ENCODE data around the gene CD44.

The CD44 gene

GRCh38 chr11:35214792-35215193 lies 75.8 kb downstream of the CD44 start:
- H2AFZ ChIP-seq (ENCODE audit: low read depth, low read length) = no peak overlapping the region
- peaks cover 30% of the 10 kb centered on the region for H3K4me1 ChIP-seq (ENCODE audit: low read length)
- no peak overlapping the region for H3K27ac ChIP-seq (ENCODE audit: low read length)
- H3K9ac ChIP-seq (ENCODE audit: low read length) = no peak overlapping the region
- no peaks in the 10 kb centered on the region for H3K9me3 ChIP-seq (ENCODE audit: insufficient read depth, low read length)
- no peak overlapping the region for H3K4me2 ChIP-seq (ENCODE audit: low read length)
- H3K4me3 ChIP-seq (ENCODE audit: low read length) = no peak overlapping the region
- peaks cover 44% of the 10 kb centered on the region for H4K20me1 ChIP-seq (ENCODE audit: insufficient read depth, low read length)
- peaks cover 54% of the 10 kb centered on the region for H3K79me2 ChIP-seq (ENCODE audit: low read length)
- no peaks in the 10 kb centered on the region for H3K27me3 ChIP-seq (ENCODE audit: low read depth, low read length)
- TF ChIP-seq EZH2phosphoT487 (IDR thresholded peaks at IDR 0.05; ENCODE audit: low read depth) = no peak
- no peak for TF ChIP-seq CTCF (IDR thresholded peaks at IDR 0.05; ENCODE audit: low read depth, low read length)
- H3K36me3 ChIP-seq (replicated peaks; ENCODE audit: low read depth, low read length) = peaks cover 82% of the 10 kb centered on the region

- Histone ChIP-seq H2AFZ (ENCODE audit: low read depth, low read length) (no peak overlapping the region), H3K36me3 (replicated peaks; ENCODE audit: low read depth, low read length) (peaks cover 76% of the 10 kb centered on the region)
These were observed 77.0 kb downstream of the CD44 start for GRCh38 chr11:35215945-35216344.

GRCh38 chr11:35216962-35217678 lies 78.1 kb downstream of the CD44 start:
- H3K27me3 ChIP-seq (ENCODE audit: low read depth, low read length) = no peaks in the 10 kb centered on the region
- H3K9ac ChIP-seq (ENCODE audit: low read length) = no peak overlapping the region
- H3K4me2 ChIP-seq (ENCODE audit: low read length) = no peak overlapping the region
- TF ChIP-seq EZH2phosphoT487 (IDR thresholded peaks at IDR 0.05; ENCODE audit: low read depth) = no peak
- TF ChIP-seq CTCF (IDR thresholded peaks at IDR 0.05; ENCODE audit: low read depth, low read length) = no peak
- peaks cover 9% of the 10 kb centered on the region for H3K4me1 ChIP-seq (ENCODE audit: low read length)
- H3K9me3 ChIP-seq (ENCODE audit: insufficient read depth, low read length) = no peaks in the 10 kb centered on the region
- H4K20me1 ChIP-seq (ENCODE audit: insufficient read depth, low read length) = peaks cover 26% of the 10 kb centered on the region
- peaks cover 80% of the 10 kb centered on the region for H3K36me3 ChIP-seq (replicated peaks; ENCODE audit: low read depth, low read length)
- peaks cover 36% of the 10 kb centered on the region for H3K79me2 ChIP-seq (ENCODE audit: low read length)
- no peak overlapping the region for H3K4me3 ChIP-seq (ENCODE audit: low read length)
- peak overlapping the region; percentile 10 for H3K27ac ChIP-seq (ENCODE audit: low read length)
- H2AFZ ChIP-seq (ENCODE audit: low read depth, low read length) = no peak overlapping the region

More at GRCh38 chr11:35215945-35216344, 77.0 kb downstream of the CD44 start:
- Histone ChIP-seq H3K4me3 (ENCODE audit: low read length) (no peak overlapping the region), H4K20me1 (ENCODE audit: insufficient read depth, low read length) (peaks cover 35% of the 10 kb centered on the region), H3K79me2 (ENCODE audit: low read length) (peaks cover 45% of the 10 kb centered on the region), H3K27ac (ENCODE audit: low read length) (no peak overlapping the region), H3K9me3 (ENCODE audit: insufficient read depth, low read length) (no peaks in the 10 kb centered on the region), H3K4me1 (ENCODE audit: low read length) (peaks cover 21% of the 10 kb centered on the region), H3K9ac (ENCODE audit: low read length) (no peak overlapping the region), H3K27me3 (ENCODE audit: low read depth, low read length) (no peaks in the 10 kb centered on the region), H3K4me2 (ENCODE audit: low read length) (no peak overlapping the region)
- TF ChIP-seq CTCF (IDR thresholded peaks at IDR 0.05; ENCODE audit: low read depth, low read length) (no peak), EZH2phosphoT487 (IDR thresholded peaks at IDR 0.05; ENCODE audit: low read depth) (no peak)

- H3K4me1 ChIP-seq (ENCODE audit: low read length) = no peaks in the 10 kb centered on the region
- H3K4me3 ChIP-seq (ENCODE audit: low read length) = no peak overlapping the region
- H3K4me2 ChIP-seq (ENCODE audit: low read length) = no peak overlapping the region
- no peak overlapping the region for H3K27ac ChIP-seq (ENCODE audit: low read length)
- H2AFZ ChIP-seq (ENCODE audit: low read depth, low read length) = no peak overlapping the region
- peaks cover 82% of the 10 kb centered on the region for H3K36me3 ChIP-seq (replicated peaks; ENCODE audit: low read depth, low read length)
- peaks cover 20% of the 10 kb centered on the region; the same call in 1 of the 2 replicates for H3K79me2 ChIP-seq (ENCODE audit: low read length)
- H3K9me3 ChIP-seq (ENCODE audit: insufficient read depth, low read length) = no peaks in the 10 kb centered on the region
- peaks cover 16% of the 10 kb centered on the region for H4K20me1 ChIP-seq (ENCODE audit: insufficient read depth, low read length)
- TF ChIP-seq EZH2phosphoT487 (IDR thresholded peaks at IDR 0.05; ENCODE audit: low read depth) = no peak
- TF ChIP-seq CTCF (IDR thresholded peaks at IDR 0.05; ENCODE audit: low read depth, low read length) = no peak
- no peaks in the 10 kb centered on the region for H3K27me3 ChIP-seq (ENCODE audit: low read depth, low read length)
- no peak overlapping the region for H3K9ac ChIP-seq (ENCODE audit: low read length)
These were observed 80.0 kb downstream of the CD44 start for GRCh38 chr11:35218956-35219355.
